Measurements from ENCODE around the gene BCR. TPM values are rescaled to one million over a fixed set of nuclear protein-coding genes. Genes with fewer than 3 reads are reported as not detected.

BCR gene
- polyA plus RNA-seq, 1 experiment: 21.4 TPM

DNA sequence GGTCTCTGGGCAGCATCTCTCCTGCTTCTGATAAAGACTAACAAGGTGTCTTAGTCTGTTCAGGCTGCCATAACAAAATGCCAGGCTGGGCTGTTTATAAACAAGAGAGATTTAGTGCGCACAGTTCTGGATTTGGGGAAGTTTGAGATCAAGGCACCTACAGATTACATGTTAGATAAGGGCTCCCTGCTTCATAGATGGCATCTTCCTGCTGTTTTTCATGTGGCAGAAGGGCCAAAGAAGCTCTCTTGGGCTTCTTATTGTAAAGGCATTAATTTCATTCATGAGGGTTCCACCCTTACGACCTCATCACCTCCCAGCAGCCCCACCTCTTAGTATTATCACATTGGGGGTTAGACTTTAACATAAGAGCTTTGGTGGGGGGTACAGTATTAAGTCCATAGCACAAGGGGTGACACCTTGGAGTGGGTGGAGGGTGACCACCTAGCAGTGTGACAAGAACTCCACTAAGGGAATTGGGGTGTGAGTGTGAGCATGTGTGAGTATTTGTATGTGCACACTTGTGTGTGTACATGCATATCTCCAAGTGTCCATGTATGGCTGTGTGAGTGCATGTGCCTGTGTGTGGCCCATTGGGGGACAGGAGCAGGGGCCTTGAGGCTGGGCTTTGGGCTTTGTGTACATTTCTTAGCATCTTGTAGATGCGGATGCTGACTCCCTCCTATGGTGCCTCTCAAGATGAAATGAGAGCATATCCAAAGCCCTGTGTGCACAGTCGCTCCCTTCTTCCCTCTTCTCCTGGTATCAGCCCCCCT lies 42.7 kb downstream of the BCR start:
- ChIA-PET CTCF (no interaction called here), POLR2A (no interaction called here)
- no peaks in the 10 kb centered on the region; the same call in 1 of the 2 replicates for H3K9me3 ChIP-seq (ENCODE audit: control insufficient read depth, insufficient read depth, low read length)
- no peak for DNase-seq (ENCODE audit: low read depth, low spot score)
- H3K27me3 ChIP-seq (ENCODE audit: control insufficient read depth, insufficient read depth, low read length): no peaks in the 10 kb centered on the region
- H3K27ac ChIP-seq (ENCODE audit: low read depth, low read length): no peak overlapping the region
- TF ChIP-seq, protein P1, sequence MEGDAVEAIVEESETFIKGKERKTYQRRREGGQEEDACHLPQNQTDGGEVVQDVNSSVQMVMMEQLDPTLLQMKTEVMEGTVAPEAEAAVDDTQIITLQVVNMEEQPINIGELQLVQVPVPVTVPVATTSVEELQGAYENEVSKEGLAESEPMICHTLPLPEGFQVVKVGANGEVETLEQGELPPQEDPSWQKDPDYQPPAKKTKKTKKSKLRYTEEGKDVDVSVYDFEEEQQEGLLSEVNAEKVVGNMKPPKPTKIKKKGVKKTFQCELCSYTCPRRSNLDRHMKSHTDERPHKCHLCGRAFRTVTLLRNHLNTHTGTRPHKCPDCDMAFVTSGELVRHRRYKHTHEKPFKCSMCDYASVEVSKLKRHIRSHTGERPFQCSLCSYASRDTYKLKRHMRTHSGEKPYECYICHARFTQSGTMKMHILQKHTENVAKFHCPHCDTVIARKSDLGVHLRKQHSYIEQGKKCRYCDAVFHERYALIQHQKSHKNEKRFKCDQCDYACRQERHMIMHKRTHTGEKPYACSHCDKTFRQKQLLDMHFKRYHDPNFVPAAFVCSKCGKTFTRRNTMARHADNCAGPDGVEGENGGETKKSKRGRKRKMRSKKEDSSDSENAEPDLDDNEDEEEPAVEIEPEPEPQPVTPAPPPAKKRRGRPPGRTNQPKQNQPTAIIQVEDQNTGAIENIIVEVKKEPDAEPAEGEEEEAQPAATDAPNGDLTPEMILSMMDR (IDR thresholded peaks at IDR 0.05; ENCODE audit: low read depth, low read length): no peak
- H3K4me3 ChIP-seq (ENCODE audit: low read depth, low read length): no peak overlapping the region

DNA sequence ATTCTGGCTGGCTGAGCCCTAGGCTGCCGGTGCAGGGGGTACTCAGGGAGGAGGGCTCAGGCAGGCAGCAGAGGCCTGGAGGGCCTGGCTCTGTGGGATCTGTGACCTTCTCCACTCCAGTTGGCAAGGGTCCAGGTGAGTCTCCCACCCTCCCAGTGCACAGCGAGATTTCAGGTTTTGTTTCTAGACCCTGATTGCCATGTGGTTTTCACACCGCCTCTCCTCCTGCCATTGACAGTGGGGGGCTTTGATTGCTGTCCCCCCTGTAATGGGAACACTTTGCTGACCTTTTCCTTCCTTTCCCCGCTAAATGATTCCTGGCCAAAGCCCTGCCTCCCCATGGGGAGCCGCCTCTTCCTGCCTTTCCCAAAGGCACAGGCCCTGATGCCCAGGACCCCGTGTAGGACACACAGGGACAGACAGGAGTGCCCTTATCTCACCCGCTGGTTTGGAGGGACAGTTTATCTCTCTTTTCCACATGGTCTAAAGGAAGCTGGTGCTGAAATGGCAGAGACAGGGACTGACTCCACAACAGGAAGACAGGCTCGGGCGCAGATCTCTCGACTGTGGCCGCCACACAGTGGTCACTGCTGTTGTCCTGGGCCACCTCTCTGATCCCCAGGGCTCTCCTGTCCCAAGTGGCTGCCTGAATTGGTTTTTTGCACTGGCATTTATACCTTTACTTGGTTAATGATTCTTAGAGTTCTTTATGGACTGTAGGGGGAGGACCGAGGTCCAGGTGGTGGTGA lies 43.4 kb downstream of the BCR start:
- POLR2A ChIA-PET: no interaction called here
- CTCF ChIA-PET: no interaction called here
- Histone ChIP-seq H3K9me3 (ENCODE audit: control insufficient read depth, insufficient read depth, low read length) (no peaks in the 10 kb centered on the region; the same call in 1 of the 2 replicates), H3K27ac (ENCODE audit: low read depth, low read length) (no peak overlapping the region), H3K4me3 (ENCODE audit: low read depth, low read length) (no peak overlapping the region), H3K27me3 (ENCODE audit: control insufficient read depth, insufficient read depth, low read length) (no peaks in the 10 kb centered on the region)
- TF ChIP-seq, protein P1 (IDR thresholded peaks at IDR 0.05; ENCODE audit: low read depth, low read length): no peak
- no peak for DNase-seq (ENCODE audit: low read depth, low spot score)

DNA sequence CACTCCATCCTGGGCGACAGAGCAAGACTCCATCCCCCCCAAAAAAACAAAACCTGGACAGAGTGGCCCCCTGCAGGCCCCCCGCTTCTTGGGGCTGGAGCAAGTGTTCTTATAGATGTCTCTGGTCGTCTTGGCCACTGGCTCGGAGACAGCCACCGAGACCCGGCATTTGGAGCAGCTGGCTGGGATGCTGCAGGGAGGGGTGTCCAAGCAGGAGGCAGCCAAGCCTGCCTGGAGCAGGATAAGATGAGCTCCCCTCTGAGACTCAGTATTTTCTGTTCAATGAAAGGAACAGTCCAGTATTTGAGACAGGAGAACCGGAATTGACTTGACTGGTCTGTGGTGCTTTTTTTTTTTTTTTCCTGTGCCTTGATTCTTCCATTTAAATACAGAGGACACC lies 44.5 kb downstream of the BCR start:
- ChIA-PET POLR2A (interaction anchor here (0.7 kb wide), 1 partner anchor 18 kb away, joined by 6 read pairs; no protein-coding TSS in a partner anchor), CTCF (no interaction called here)
- Histone ChIP-seq H3K27ac (ENCODE audit: low read depth, low read length) (no peak overlapping the region), H3K27me3 (ENCODE audit: control insufficient read depth, insufficient read depth, low read length) (no peaks in the 10 kb centered on the region), H3K9me3 (ENCODE audit: control insufficient read depth, insufficient read depth, low read length) (no peaks in the 10 kb centered on the region; the same call in 1 of the 2 replicates), H3K4me3 (ENCODE audit: low read depth, low read length) (no peak overlapping the region)
- TF ChIP-seq, protein P1 (IDR thresholded peaks at IDR 0.05; ENCODE audit: low read depth, low read length): no peak
- no peak for DNase-seq (ENCODE audit: low read depth, low spot score)

DNA sequence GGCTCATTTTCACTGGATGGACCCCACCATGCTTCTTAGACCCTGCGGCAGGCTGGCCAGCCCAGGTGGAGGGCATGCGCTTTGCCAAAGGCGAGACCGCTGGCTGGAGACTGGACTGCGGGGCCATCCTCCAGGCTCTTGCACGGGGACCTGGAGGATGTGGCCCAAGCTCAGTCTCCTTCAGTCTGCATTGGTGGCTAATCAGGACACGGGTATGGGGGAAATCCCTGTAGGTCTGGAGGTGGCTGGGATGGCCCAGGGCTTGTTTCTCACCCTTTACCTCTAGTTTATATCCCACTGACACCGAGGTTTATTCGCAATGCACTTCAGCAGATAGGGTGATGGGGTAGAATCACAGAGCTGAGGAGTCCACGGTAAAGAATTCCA lies 45.0 kb downstream of the BCR start:
- H3K4me3 ChIP-seq (ENCODE audit: low read depth, low read length): no peak overlapping the region
- CTCF ChIA-PET: interaction anchor here (0.9 to 1.7 kb wide), 3 partner anchors 18 to 51 kb away, joined by 3 to 8 read pairs (median 3); no protein-coding TSS in a partner anchor

More for the DNA sequence above, 45.0 kb downstream of the BCR start:
- H3K27me3 ChIP-seq (ENCODE audit: control insufficient read depth, insufficient read depth, low read length): no peaks in the 10 kb centered on the region
- H3K27ac ChIP-seq (ENCODE audit: low read depth, low read length): no peak overlapping the region
- no peak for DNase-seq (ENCODE audit: low read depth, low spot score)
- TF ChIP-seq, protein P1 (IDR thresholded peaks at IDR 0.05; ENCODE audit: low read depth, low read length): no peak
- POLR2A ChIA-PET: no interaction called here
- no peaks in the 10 kb centered on the region; the same call in 1 of the 2 replicates for H3K9me3 ChIP-seq (ENCODE audit: control insufficient read depth, insufficient read depth, low read length)
